Heart left ventricle (tissue), 13 donors: ENCODE data around the gene SEMA4D.

Source experiments
- CTCF ChIP-seq, 12 donors: fragments of 200-600 bp; sonication (generic) in 4 of 12; IDR thresholded peaks; one replicate each; pipeline versions ENCODE4 v1.5.0 to v1.8.0; 2018 to 2022; ENCODE audit warnings: antibody characterized with exemption in 12 of 12, mild to moderate bottlenecking in 5 of 12
- POLR2A ChIP-seq, 2 donors: fragments of 450-650 bp; IDR thresholded peaks; one replicate each; pipeline ENCODE4 v1.6.1; 2017; ENCODE audit warnings: antibody characterized with exemption in 2 of 2, mild to moderate bottlenecking in 2 of 2, moderate library complexity in 2 of 2
- donor health status: ischemic (EF 13 %, LVEDD 7.1; RV severe dilation, severe dysfunction).
- donor health status: DM: no; HTN: yes; CAD: no.
- donor health status: DM: no; HTN: no; CAD: no.
- donor health status: ischemic (EF 25% LVEDD 6.9; RV normal size, moderate dysfunction).
- donor health status: ischemic (EF 25% LVEDD 5.7; RV mildly dilated, moderate dysfunction).
- donor health status: ischemic (EF 35%, LVEDD 5.7; RV mildly dilated, moderate dysfunction).
- donor health status: nonischemic (EF 11% LVEDD 7.7; RV severe dilation, severe dysfunction).
- donor health status: DM: yes; HTN: yes; CAD: no.
- donor health status: PGD.
- donor health status: ischemic (EF 29% LVEDD 5.4; RV normal size, mild dysfunction).
- donor health status: nonischemic (EF 23%, LVEDD 6.1; RV moderate dilation, normal function).

GRCh38 chr9:89505911-89506310 lies 8.0 kb upstream of the SEMA4D start:
- TF ChIP-seq CTCF (IDR thresholded peaks at IDR 0.05), result no peak
- TF ChIP-seq POLR2A (IDR thresholded peaks at IDR 0.05), result no peak
